Astrocyte of the hippocampus (primary cell): ENCODE measurements around the gene NCOA7.
"Not testable (repeated sequence)": the region's sequence is repeated elsewhere in the genome, so short reads cannot be mapped to it uniquely, and the experiment has no call there.

Experiments used
- DNase-seq: peaks from one replicate; pipeline ENCODE4 v3.0.0; 2011; ENCODE audit warnings: low read depth, low spot score

NCOA7 gene

DNA sequence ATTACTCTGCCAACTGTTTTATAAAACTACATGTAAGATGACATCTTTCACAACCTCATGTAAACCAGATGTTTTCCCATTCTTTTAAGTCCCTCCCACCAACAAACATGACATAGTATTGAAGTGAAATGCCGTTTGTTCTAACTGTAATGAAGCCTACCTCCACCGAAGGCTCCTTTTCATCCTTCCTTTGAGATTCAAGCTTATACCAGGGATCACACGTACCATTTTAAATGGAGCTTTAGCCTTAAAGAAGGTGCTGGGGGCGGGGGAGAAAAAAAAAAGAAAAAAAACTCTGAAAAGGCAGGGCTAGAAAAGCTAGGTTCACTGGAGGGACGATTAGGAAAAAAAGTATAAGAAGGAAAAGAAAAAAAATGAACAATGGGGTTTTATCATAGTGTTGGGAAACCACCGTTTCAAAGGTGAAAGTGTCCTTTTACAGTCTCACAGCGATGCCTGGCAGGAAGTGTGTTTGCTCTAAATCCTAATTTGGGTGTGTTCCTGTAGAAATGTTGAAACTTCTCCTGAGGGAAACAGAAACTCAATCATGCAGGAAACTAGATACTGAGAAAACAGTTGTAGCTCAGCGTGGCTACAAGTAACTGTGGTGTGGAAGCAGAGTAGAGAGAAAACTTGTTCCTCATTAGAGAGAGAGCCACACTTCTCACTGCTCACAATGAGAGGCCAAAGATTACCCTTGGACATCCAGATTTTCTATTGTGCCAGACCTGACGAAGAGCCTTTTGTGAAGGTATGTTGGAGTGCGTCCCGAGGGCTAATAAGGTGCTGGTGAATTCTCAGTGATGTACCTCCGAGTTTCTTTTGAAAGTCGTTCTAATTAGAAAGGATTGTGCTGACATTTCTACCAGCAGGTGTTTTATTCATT, 128.2 kb downstream of the NCOA7 start:
- peak; percentile 80 for DNase-seq

DNA sequence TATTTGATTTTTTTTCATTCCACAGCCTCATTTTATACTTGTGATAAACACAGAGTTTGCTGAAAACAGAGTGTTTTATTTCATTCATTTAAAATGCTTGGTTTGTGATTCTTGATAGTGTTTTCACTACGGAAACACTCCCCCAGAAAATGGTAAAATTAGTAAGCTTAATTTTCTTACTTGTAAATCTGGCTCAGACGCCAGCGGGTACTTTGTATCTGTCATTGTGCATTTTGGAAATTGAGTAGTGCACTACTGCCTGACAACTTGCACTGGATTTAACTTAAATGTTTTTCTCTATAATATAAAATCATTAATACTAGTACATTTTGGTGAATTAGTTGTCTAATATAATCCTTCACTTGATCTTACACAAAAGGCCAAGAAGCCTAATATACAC, 128.9 kb downstream of the NCOA7 start:
- no peak for DNase-seq

GRCh38 chr6:125922322-125922860, 131.6 kb downstream of the NCOA7 start:
- no peak for DNase-seq

DNA sequence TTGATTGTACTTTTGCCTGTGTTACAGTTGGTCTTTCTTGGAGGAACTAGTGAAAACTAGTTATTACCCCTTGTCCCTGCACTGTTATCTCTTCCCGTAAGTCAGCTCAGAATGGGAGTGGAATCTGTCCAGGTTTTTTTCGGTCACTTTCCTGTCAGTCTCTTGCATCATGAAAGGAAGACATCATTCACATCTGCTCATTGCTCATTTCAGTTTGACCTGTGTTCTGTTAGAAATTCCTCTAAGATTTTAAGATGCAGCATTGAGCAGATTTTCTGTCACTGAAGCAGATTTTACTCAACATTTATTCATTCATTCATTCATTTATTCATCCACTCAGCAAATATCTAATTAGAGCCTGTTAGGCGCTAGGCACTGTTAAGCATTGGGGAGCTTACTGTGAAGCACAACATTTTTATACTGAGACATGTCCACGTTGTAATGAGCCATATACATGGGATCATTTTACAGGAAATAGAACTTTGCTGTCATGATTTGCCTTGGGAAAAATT, 132.7 kb downstream of the NCOA7 start:
- DNase-seq, result no peak

GRCh38 chr6:125924169-125924568, 133.4 kb downstream of the NCOA7 start:
- DNase-seq, result no peak

DNA sequence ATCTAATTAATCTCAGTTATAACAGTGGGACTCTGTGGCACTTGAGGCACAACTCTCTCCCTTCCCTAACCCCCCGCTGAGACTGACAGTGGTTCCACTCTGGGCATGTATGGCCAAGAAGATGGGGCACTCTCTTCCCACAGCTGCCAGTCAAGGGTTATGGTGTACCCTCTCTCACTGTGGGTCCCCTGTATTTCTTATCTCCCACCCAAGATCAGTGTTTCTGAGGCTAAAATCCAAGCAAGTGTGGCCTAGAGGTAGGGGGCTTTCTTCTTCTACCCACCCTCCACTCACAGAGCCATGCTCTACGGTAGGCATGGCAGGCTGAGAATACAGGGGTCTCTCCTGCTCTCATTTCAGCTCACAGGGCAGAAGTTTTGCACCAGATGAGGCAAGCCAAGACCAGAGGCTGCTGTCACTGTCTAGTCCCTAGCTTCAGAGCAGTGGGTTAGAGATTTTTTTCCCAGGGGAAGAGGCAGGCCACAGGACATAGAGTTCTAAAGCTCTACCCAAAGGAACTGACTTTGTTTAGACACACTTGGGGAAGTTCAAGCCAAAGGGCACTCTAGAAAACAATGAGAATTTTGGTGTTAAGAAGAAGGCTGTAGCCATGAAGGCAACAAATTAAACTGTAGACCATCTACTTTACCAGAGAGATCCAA, 134.1 kb downstream of the NCOA7 start:
- DNase-seq, result no peak

DNA sequence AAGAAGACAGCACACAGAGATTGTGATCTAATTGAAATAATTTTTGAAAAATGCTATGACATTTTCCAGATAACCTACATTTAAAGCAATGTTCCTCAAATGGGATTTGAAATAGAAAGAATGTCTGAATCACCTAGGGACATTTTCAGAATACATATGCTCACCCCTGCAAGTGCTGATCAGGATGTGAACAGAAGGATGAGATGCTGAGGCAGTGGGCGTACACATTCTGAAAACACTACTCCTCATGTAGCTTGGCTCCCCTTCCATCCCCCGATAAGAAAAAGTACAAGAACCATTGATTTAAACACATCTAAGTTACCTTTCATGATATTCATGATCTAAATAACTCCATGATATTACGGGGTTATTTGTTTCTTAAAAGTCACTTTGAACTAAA, 136.0 kb downstream of the NCOA7 start:
- no peak for DNase-seq

DNA sequence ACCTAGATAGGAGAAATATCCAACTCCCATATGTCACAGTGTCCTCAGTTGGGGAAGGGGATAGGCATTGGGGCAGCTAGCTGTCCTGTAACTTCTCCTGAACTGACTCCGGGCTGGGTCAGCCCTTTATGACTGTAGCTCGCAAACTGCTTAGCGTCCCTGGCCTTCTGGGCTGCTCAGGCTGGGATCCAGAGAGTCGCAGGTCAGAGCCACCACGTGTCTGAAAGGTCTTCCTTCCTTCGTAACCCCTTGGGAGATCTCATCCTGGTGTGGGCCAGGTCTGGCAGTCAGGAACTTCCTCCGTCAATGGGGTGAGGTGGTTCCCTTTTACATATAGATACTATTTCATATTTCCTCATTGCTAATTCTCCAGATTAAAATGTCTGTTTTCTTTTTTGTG, 137.0 kb downstream of the NCOA7 start:
- DNase-seq, result no peak

- DNase-seq, result no peak
Measured at GRCh38 chr6:125930765-125931418, 140.1 kb downstream of the NCOA7 start.

GRCh38 chr6:125931733-125932450, 141.1 kb downstream of the NCOA7 start:
- DNase-seq, result no peak

GRCh38 chr6:125932451-125932795, 141.7 kb downstream of the NCOA7 start:
- no peak for DNase-seq

GRCh38 chr6:125935520-125935919, 144.8 kb downstream of the NCOA7 start:
- DNase-seq, result not testable (repeated sequence)

GRCh38 chr6:125939026-125939425, 148.3 kb downstream of the NCOA7 start:
- DNase-seq, result no peak

- no peak for DNase-seq
Measured at GRCh38 chr6:125939791-125940190, 149.0 kb downstream of the NCOA7 start.

DNA sequence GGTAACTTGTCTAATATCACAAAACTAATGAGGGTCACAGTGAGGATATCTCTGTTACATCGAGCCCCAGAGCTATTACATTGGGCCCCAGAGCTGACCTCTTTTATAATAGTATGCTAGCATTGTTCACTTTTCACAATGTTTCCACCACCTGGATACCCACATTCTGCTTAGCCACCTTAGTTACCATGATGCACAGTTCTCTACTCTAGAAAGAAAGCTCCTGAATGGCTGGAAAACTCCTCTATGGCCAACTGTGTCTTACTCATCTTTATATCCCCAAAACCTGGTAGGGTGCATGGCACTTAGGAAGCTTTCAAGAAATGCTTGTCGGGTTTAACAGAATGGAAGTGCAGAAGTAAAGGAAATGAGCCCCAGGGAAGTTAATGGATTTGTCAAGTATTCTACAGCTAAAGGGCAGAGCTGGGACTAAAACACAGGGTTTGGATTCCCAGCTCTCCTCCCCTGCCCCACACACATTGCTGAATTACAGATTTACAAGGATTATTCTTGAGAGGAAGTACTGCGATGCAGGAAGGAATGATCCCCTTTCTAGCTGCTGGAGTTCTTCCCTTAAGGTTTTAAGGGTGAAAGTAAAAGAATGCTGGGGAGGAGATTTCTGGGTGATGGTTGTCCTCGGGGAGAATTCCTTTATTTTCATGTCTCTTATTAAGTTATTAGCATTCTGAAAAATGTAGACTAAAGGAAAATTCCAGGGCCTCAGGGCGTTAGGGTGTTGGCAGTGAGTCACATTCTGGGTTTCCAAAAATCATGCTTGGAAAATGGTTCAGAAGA, 149.7 kb downstream of the NCOA7 start:
- DNase-seq, result no peak

DNA sequence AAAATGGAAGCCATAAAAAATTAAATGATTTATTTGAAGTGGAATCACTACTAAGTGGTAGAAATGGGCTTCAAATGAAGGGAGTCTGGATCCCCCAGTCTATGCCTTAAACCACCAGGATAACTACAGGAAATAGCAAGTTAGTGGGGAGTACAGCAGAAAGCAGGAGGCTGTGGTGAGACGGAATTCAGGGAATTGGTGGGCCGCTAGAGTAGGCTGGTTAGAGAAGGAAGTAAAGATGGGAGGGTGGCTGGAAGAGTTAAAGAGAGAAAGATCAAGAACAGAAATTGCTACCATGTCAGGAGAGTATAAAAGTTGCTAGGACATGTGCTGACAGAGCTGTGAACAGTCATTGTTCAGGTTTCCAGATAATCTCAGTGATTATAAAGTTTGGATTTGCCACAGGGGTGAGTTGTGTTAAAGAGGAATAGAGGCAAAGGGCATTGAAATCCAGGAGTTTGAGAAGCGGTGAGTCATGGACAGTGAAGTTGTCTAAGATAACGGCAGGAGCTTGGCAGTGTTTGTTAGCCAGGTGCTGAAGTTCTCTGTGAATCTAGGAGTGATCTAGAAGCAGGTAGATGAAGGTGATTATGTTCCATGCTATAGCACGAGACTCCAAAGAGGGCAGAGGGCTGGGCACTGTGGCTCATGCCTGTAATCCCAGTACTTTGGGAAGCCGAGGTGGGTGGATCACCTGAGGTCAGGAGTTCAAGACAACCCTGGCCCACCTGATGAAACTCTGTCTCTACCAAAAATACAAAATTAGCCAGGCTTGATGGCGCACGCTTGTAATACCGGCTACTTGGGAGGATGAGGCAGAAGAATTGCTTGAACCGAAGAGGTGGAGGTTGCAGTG, 152.1 kb downstream of the NCOA7 start:
- DNase-seq, result no peak

GRCh38 chr6:125943528-125944433, 153.0 kb downstream of the NCOA7 start:
- DNase-seq, result no peak

- DNase-seq, result peak; percentile 43
Measured at GRCh38 chr6:125944434-125944816, 153.7 kb downstream of the NCOA7 start.

DNA sequence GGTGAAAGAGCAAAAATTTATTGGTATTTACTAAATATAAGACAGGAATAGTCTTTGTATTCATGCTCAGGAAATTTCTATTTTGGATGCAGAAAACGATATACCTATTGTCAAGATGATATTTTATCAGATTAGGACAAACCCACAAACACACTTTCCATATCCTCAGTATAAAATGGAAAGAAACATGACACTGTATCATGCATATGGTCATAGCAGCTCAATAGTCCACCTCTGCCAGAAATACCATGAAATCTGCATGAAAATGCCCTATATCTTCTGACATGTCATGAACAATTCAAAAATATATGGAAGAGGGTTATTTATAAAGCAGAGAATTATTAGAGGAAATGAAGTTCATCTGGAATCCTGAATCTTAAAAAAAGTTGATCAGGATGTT, 154.1 kb downstream of the NCOA7 start:
- DNase-seq, result no peak
